GM18951 (cell line): ENCODE results near the gene CCDC194.
"Not testable (repeated sequence)": the region's sequence is repeated elsewhere in the genome, so short reads cannot be mapped to it uniquely, and the experiment has no call there.

Source experiments
- POLR2A ChIP-seq: IDR thresholded peaks from 4 replicates; pipeline ENCODE4 v1.6.1; 2011; ENCODE audit warnings: mild to moderate bottlenecking; ENCODE audit not compliant: insufficient read length, insufficient read depth; ENCODE audit errors: extremely low read depth
- in situ Hi-C: fragments of 300-500 bp; cut with MboI; formaldehyde crosslinking; loops from one replicate; pipeline ENCODE4 v1.12.0; 2022; ENCODE audit warnings: low sequenced_read_pairs, mixed read lengths, inconsistent platforms; ENCODE audit not compliant: unreplicated experiment

The CCDC194 gene

GRCh38 chr19:17378271-17378670 lies 15.7 kb downstream of the CCDC194 start:
- TF ChIP-seq POLR2A = no peak
- in situ Hi-C loops = no loop called here

GRCh38 chr19:17376935-17377600 lies 16.9 kb downstream of the CCDC194 start, which contains the start of gene PLVAP:
Gene PLVAP, minus strand, starts transcription at chr19:17377342. Its CDS starts 54 bp downstream, at chr19:17377288.
- in situ Hi-C loops = no loop called here

DNA sequence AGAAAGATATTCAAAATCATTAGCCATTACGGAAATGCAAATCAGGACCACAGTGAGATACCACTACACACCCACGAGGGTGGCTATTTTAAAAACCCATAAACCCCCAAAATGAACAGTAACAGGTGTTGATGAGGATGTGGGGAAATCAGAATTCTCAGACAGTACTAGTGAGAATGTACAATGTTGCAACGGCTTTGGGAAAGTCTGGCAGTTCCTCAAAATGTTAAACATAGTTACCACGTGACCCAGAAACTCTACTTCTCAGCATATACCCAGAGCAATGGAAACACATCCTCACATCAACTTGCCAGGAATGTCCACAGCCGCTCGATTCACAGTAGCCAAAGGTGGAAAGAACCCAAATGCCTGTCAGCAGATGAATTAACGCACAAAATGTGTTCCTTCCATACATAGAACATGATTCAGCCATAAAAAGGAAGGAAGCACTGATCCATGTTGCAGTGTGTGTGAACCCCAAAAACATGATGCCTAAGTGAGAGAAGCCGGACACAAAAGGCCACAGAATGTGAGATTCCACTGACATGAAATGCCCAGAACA lies 23.9 kb downstream of the CCDC194 start:
- in situ Hi-C loops = no loop called here
- TF ChIP-seq POLR2A = no peak

More at GRCh38 chr19:17376935-17377600, 16.9 kb downstream of the CCDC194 start, which contains the start of gene PLVAP:
- no peak for TF ChIP-seq POLR2A

DNA sequence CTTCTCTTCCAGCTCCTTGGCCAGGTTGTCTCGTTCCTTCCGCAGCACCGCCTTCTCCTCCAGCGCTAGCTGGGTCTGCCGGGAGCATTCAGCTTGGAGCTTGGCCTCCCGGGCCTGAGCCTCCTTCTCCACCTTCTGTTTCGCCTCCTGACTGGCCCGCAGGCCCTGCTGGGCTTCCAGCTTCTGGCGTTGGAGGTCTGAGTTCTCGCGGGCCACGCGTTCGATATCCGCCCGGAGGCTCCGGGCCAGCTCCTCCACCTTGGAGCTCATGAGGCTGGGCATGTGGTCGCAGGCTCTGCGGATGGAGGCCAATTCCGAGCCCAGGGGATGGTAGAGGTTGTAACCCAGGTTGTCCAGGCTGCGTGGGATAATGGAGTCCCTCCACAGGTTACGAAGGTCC lies 28.6 kb downstream of the CCDC194 start:
- in situ Hi-C loops = no loop called here

GRCh38 chr19:17363852-17364605 lies 30.0 kb downstream of the CCDC194 start:
- in situ Hi-C loops = not testable (repeated sequence)

More for the DNA sequence above, 28.6 kb downstream of the CCDC194 start:
- no peak for TF ChIP-seq POLR2A

DNA sequence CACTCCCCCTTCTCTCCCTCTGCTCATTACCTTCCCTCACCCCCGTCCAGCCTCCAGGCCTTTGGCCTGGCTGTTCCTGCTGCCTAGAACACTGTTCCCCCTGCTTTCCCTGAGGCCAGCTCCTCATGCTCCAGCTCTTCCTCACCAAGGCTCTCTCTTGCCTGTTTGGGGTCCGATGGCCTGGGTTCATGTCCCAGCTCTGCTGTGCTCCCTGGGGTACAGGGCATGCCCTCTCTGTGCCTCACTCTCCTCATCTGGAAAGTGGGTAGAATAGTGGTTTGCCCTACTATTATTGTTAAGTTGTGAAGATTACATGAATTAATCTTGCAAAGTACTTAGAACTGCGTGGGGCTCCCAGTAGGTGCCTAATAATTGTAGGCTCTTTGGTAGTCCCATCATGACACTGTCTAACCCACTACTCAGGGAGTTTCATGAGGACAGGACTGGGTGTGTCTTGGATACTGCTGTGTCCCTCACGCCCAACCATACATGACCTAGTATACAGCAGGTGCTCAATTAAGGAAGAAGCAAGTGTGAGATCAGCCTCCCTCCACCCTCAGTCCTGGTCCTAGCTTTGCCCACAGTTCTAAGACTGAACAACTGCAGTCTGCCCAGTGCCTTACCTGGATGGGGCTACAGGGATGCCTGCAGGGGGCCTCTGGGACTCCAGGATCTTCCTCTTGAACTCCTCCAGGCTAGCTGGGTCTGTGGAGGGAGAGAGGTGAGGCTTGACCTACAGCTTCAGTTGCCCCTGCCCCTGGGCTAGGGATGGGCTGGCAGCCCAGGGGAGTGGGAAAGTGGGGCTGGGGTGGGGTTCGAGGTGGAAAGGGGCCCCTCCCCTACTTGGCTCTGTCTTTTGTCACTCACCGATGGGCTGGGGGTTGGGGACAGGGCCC lies 33.8 kb downstream of the CCDC194 start:
- TF ChIP-seq POLR2A = no peak
- in situ Hi-C loops = no loop called here

- in situ Hi-C loops = no loop called here
These were observed 35.6 kb downstream of the CCDC194 start for GRCh38 chr19:17358395-17358794.

DNA sequence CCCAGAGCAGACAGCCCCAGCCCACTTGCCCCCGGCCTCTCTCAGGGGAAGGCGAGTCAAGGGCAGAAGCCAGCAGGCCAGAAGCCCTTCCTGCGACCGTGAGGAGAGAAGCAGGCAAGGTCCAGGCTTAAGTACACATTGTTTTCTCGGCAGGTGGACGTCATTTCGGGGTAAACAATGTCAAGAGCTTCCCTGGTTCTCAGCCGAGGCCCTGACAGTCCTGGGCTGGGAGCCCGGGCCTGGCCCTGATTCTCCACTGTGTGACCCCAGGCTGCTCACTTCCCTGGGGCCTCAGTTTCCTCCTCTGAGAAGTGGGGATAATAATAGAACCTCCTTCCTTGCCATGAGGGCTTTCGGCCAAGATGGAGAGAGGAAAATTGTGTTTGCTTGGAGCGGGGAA lies 36.3 kb downstream of the CCDC194 start:
- TF ChIP-seq POLR2A = no peak

More at GRCh38 chr19:17358395-17358794, 35.6 kb downstream of the CCDC194 start:
- no peak for TF ChIP-seq POLR2A

DNA sequence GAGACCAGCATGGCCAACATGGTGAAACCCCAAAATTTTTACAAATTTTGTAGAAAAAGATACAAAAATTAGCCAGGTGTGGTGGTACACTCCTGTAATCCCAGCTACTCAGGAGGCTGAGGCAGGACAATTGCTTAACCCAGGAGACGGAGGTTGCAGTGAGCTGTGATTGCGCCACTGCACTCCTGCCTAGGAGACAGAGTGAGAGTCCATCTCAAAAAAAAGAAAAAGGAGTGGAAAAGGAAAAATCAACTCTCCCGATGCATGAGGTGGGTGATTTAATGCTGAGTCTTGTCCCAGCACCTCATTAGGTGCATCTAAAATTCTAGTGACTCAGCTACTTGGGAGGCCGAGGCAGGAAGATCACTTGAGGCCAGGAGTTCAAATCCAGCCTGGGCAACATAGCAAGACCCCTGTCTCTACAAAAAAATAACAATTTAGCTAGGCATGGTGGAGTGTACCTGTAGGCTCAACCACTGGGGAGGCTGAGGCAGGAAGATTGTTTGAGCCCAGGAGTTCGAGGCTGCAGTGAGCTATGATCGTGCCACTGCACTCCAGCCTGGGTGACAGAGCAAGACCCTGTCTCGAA lies 36.8 kb downstream of the CCDC194 start:
- no peak for TF ChIP-seq POLR2A
- in situ Hi-C loops = no loop called here

More for the DNA sequence above, 36.3 kb downstream of the CCDC194 start:
- in situ Hi-C loops = no loop called here

DNA sequence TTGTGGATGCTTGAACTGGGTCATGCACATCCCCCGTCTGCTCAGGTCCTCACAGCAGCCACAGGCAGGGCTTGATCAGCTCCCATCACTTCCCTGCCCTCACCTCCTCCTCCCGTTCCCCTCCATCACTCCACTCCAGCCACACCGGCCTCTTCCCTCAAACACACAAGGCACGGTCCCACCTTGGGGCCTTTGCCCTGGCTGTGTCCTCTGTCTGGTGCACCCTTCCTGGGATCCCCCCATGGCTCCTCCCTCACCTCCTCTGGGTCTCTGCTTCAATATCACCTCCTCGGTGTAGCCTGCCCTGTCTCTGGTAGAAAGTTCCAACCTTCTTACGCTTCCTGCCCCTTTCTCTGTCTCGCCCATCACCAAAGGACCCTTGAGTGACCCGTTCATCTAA lies 40.6 kb downstream of the CCDC194 start:
- in situ Hi-C loops = no loop called here

DNA sequence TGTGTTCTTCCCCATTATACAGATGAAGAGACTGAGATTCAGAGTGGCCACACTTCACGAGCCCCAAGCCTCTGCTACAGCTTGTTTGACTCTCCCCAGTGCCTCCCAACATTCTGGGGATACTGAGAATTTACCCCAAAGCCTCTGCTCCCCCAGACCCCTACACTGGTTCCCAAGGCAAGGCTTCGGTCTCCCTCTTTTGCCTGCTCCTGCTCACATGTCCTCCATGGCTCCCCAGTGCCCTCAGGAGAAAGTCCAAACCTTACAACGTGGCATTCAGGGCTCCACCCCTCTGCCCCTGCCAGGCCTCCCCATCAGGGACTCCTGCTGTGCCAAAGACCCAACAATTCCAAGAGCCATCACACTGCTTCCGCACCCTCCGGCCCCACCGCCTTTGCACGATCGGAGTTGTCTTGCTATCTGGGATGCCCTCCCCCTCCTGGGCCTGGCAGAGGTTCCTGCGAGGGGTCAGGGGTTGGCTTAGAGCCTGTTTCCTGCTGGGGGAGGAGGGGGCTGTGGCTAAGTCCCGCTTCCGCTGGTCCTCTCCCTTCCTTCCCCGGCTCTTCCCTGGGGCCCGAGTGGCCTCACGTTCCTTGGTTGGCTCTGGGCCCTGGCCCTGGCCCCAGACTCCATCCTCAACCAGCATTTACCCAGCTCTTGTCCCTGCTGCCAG lies 41.3 kb downstream of the CCDC194 start:
- TF ChIP-seq POLR2A = no peak
- in situ Hi-C loops = no loop called here

More for the DNA sequence above, 40.6 kb downstream of the CCDC194 start:
- TF ChIP-seq POLR2A = no peak
